HUES48 (cell line): ENCODE measurements around the gene CPEB4.

ENCODE experiments used
- H3K27ac ChIP-seq: one replicate; pipeline ENCODE4 v1.7.0; 2013; ENCODE audit warnings: low read depth, low read length, inconsistent platforms
- H3K27me3 ChIP-seq: 2 replicates; pipeline ENCODE4 v1.6.1; 2013; ENCODE audit warnings: mild to moderate bottlenecking, low read length; ENCODE audit not compliant: control insufficient read depth, insufficient read depth
- H3K36me3 ChIP-seq: 2 replicates; pipeline ENCODE4 v1.6.1; 2013; ENCODE audit warnings: low read length; ENCODE audit not compliant: control insufficient read depth, insufficient read depth
- H3K4me1 ChIP-seq: 2 replicates; pipeline ENCODE4 v1.6.1; 2013; ENCODE audit warnings: mild to moderate bottlenecking, low read length; ENCODE audit not compliant: control insufficient read depth, insufficient read depth
- H3K4me3 ChIP-seq: 2 replicates; pipeline ENCODE4 v1.5.1; 2013; ENCODE audit warnings: mild to moderate bottlenecking, low read depth, low read length
- H3K9ac ChIP-seq: 2 replicates; pipeline ENCODE4 v1.6.1; 2013; ENCODE audit warnings: mild to moderate bottlenecking, low read depth, low read length, moderate library complexity
- H3K9me3 ChIP-seq: 2 replicates; pipeline ENCODE4 v1.6.1; 2013; ENCODE audit warnings: low read length; ENCODE audit not compliant: control insufficient read depth, insufficient read depth

CPEB4 gene

DNA sequence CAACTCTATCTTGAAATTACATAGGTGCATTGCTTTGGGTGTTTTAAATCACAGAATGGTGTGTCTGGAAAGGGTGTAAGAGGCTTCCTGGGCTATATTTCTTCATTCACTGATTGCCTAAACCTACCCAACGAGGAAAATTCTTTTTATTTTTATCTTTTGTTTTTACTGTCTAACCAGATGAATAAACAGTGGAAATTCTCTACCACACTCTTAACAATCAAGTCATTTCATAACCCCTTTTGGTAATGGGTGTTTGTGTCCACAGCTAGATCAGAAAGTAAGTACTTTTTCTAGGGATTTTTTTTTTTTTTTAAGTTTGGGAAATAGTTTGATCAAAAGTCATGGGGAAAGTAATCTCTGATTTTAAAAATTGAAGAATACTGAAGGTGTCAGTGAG is 73.3 kb downstream of the CPEB4 start:
- Histone ChIP-seq H3K9me3 (no peaks in the 10 kb centered on the region), H3K9ac (no peak overlapping the region), H3K4me3 (no peak overlapping the region), H3K4me1 (peaks cover 19% of the 10 kb centered on the region), H3K27ac (no peak overlapping the region), H3K36me3 (no peaks in the 10 kb centered on the region), H3K27me3 (no peaks in the 10 kb centered on the region)

DNA sequence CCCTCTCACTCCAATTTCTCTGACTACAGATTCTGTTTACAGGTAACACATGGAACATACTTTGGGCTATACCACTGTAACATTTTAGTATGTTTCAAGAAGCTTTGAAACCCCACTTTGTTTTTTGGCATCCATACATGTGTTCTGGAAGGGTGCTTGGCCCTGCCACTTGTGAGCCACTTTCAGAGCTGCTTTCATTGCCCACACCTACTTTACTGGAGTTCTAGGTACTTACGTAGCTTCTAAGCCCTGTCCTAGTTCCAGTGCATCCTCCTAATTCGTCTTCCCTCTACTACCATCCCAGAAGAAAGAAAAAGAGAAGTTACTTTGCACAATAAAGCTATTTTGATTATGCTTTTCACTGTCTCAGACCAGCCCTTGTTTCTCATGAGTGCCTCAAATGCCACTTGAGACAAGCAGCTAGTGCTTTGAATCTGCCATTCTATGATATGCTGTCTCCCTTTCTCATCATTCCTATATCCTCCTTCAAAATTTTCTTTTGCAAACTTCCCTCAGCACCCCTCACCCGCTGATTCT is 74.4 kb downstream of the CPEB4 start:
- H3K27ac ChIP-seq: peak overlapping the region; percentile 84

DNA sequence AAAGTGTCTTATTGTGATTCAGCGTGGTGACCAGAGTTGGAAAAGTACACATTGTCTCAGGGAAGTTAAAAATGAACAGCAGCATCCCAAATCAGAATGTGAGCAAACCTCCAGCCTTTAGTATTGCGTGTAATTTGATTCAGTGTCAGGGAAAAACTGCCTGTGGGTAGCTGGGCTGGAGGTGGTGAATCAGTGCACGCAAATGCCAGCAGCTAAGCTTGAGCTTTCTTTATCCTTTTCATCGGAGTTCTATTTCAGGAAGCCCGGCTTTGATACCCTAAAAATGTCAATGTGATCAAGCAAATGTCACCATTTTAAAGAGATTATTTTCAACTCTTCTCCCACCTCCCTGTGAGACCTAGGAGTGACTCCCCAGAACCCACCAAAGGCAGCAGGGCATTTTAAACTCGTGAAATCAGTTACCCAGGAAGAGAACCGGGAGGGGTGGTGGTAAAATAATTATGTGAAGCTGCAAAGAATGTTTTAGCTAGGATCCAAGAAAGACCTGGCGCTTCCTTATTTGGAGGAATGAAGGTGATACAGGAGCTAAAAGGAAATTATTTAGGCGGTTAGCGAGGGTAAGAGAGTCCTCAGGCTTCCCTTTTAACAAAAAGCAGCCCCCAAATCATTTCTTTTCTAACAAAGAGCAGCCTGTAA is 75.2 kb downstream of the CPEB4 start:
- Histone ChIP-seq H3K36me3 (no peaks in the 10 kb centered on the region), H3K27me3 (no peaks in the 10 kb centered on the region), H3K27ac (peak overlapping the region; percentile 84), H3K9ac (peak overlapping the region; percentile 71), H3K4me1 (peaks cover 27% of the 10 kb centered on the region), H3K9me3 (no peaks in the 10 kb centered on the region), H3K4me3 (no peak overlapping the region)

More for the DNA sequence above, 74.4 kb downstream of the CPEB4 start:
- H3K36me3 ChIP-seq: no peaks in the 10 kb centered on the region
- no peak overlapping the region for H3K9ac ChIP-seq
- H3K27me3 ChIP-seq: no peaks in the 10 kb centered on the region
- H3K4me3 ChIP-seq: no peak overlapping the region
- H3K4me1 ChIP-seq: peaks cover 22% of the 10 kb centered on the region
- no peaks in the 10 kb centered on the region for H3K9me3 ChIP-seq

DNA sequence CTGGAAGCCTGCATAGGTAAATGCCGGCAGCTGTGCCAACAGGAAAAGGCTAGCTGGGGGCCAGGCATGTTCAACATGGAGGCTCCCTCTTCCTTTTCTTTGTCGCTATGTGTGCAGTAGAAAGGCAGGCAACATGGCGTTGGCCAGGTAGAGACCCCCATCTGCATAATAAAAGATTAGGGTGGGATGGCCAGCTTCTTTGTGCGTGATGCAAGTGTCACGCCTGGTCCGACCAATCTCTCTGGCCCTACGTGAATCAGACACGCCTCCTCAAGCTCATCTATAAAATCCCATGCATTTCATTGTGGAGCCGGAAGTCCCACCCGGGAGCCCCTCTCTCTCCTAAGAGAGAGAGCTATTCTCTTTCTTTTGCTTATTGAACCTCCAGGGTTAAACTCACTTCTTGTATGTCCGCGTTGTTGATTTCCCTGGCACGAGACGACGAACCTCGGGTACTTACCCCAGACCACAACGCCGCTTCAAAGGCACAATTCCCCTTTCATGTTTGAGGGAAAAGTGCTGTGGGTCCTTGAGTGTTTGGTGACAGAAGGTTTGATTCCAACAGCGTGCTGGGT is 75.8 kb downstream of the CPEB4 start:
- H3K9me3 ChIP-seq: no peaks in the 10 kb centered on the region
- no peaks in the 10 kb centered on the region for H3K36me3 ChIP-seq
- H3K4me3 ChIP-seq: no peak overlapping the region; the same call in 1 of the 2 replicates
- no peaks in the 10 kb centered on the region for H3K27me3 ChIP-seq
- peaks cover 33% of the 10 kb centered on the region for H3K4me1 ChIP-seq
- peak overlapping the region; percentile 71 for H3K9ac ChIP-seq
- peak overlapping the region; percentile 84 for H3K27ac ChIP-seq

DNA sequence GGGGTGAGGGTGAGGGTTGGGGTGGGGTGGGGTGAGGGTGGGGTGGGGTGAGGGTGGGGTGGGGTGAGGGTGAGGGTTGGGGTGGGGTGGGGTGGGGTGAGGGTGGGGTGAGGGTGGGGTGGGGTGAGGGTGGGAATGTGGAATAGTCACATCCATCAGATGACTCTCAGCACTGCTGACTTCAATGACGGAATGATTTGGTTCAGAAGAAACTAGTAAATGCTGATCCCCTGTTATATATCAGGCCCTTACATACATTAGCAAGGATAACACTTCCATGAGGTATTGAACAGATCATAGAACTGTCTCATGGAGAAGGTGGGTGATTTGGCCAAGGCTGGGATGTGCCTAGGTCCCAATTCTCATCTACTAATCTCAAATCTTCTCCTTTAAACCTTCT is 76.4 kb downstream of the CPEB4 start:
- H3K4me3 ChIP-seq: no peak overlapping the region
- H3K36me3 ChIP-seq: no peaks in the 10 kb centered on the region
- no peaks in the 10 kb centered on the region for H3K27me3 ChIP-seq
- no peak overlapping the region for H3K27ac ChIP-seq
- no peak overlapping the region for H3K9ac ChIP-seq
- H3K4me1 ChIP-seq: peaks cover 38% of the 10 kb centered on the region
- H3K9me3 ChIP-seq: no peaks in the 10 kb centered on the region

DNA sequence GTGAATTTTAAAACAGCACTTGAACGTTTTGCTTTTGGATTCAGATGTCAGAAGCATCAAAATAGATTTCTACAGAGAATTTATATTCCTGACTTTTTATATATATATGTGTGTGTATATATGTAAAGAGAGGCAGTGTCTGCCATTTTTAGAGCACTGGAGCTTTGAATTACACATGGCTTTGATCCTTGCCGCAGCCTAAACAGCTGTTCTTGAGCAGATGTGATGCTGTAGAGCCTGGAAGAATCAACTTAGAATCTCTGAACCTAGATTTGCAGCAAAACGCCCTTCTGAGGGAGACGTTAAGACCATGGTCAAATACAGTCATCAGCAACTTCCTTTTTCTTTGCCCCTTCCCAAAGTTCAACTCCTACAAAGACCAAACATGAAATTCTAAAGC is 79.1 kb downstream of the CPEB4 start:
- H3K36me3 ChIP-seq: no peaks in the 10 kb centered on the region
- H3K4me1 ChIP-seq: peaks cover 53% of the 10 kb centered on the region
- no peaks in the 10 kb centered on the region for H3K27me3 ChIP-seq
- no peak overlapping the region for H3K4me3 ChIP-seq
- H3K9me3 ChIP-seq: no peaks in the 10 kb centered on the region
- H3K9ac ChIP-seq: no peak overlapping the region
- no peak overlapping the region for H3K27ac ChIP-seq

DNA sequence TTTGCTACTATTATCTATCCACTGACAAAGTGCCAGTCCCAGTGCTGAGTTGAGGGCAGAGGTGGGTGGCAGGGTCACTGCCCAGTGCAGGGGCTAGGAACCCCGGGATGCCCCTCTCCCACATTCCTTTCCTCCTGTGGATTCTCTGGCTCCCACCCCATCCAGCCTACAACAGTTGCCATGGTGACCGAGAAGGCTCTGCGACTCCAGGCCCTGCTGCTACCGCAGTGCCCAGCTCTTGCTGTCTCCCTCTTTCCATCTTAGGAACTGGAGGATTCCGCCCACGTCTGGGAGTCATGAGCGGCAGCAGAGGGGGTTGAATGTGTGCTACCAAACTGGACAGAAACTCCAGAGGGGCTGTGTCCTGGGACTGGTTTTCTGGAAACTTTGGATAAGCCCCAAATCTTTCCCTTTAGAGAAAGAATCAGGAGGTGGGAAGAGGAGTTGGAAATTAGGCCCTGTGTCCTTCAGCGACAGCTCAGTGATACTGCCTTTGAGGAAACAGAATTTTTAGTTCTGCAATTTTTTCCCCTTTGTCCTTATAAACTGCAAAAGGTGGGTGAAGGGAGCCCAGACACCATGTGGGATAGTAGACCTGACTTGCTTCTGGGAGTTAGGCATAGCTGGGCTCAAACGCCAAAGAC is 80.1 kb downstream of the CPEB4 start:
- Histone ChIP-seq H3K4me3 (no peak overlapping the region), H3K27me3 (no peaks in the 10 kb centered on the region), H3K27ac (no peak overlapping the region), H3K36me3 (no peaks in the 10 kb centered on the region), H3K9me3 (no peaks in the 10 kb centered on the region), H3K9ac (no peak overlapping the region), H3K4me1 (peaks cover 46% of the 10 kb centered on the region)

DNA sequence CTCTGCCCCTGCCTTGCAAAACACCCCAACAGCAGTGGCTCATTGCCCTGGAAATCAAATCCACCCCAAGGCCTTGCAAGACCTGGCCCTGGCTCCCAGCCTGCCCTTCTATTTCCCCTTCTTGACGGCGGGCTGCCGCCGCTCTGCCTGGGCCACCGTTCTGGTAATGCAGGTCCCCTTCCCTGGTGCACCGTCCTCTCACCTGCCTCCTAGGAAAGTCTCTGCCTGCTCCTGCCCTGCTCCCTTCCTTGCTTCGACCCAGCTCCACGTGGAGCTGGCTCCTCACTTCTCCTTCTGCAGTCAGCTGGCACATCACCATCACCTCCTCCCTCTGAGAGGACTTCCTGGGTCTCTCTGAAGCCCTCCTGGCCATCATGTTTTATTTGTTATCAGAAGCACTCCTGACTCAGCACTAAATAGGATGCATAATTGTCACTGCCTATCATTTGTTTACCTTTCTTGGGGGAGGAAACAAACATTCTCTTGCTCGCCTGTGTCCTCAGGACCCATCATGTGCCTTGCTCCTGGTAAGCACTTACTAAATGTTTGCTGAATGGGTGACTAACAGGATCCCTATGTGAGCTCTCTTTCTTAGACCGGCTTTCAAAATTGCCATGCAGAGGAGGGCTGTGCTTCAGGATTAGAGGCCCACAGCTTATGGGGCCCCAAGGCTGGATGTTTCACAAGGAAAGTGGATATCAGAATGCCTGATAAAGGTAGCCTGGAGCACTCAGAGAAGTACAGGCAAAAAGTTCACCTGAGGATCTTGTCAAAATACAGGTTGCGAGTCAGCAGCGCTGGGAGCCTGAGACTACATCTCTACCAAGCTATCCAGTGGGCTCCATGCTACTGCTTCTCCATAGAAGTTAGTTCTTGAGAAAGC is 81.3 kb downstream of the CPEB4 start:
- no peak overlapping the region for H3K4me3 ChIP-seq
- H3K36me3 ChIP-seq: no peaks in the 10 kb centered on the region
- H3K9me3 ChIP-seq: no peaks in the 10 kb centered on the region
- H3K4me1 ChIP-seq: peaks cover 45% of the 10 kb centered on the region
- no peaks in the 10 kb centered on the region for H3K27me3 ChIP-seq
- peak overlapping the region; percentile 89 for H3K27ac ChIP-seq
- no peak overlapping the region for H3K9ac ChIP-seq

DNA sequence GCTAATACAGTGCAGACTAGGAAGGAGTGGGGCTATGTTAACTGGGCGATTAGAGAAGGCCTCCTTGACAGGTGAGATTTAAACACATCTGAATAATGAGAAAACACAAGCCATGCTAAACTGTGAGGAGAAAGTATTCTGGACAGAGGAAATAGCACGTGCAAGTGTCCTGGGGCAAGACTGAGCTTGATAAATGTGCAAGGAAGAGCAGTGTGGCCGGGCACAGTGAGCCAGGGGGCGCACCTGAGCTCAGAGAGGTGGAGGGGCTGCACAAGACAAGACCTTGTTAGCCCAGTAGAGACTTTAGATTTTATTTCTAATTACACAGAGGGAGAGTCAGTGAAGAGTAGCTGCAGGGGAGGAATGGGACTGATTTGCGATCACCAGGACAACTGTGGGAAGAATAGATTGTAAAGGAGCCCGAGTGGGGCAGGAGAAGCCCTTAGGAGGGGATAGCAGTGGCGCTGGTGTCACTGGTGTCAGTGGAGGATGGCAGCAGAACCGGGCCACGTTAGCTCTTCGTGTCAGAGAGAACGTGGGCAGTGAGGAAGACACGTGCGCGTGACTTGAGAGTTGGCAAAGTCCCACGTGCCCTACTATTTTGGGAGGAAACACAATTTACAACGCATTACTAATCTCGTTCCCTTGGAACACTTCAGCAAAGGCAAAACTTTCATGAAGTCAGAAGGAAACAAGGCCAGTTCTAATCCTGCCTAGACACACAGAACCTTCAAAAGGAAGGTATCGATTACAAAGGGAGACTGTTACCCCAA is 82.9 kb downstream of the CPEB4 start:
- H3K4me1 ChIP-seq: peaks cover 45% of the 10 kb centered on the region
- no peak overlapping the region for H3K27ac ChIP-seq
- H3K9ac ChIP-seq: no peak overlapping the region
- no peaks in the 10 kb centered on the region for H3K27me3 ChIP-seq
- H3K36me3 ChIP-seq: no peaks in the 10 kb centered on the region
- no peaks in the 10 kb centered on the region for H3K9me3 ChIP-seq
- no peak overlapping the region for H3K4me3 ChIP-seq

DNA sequence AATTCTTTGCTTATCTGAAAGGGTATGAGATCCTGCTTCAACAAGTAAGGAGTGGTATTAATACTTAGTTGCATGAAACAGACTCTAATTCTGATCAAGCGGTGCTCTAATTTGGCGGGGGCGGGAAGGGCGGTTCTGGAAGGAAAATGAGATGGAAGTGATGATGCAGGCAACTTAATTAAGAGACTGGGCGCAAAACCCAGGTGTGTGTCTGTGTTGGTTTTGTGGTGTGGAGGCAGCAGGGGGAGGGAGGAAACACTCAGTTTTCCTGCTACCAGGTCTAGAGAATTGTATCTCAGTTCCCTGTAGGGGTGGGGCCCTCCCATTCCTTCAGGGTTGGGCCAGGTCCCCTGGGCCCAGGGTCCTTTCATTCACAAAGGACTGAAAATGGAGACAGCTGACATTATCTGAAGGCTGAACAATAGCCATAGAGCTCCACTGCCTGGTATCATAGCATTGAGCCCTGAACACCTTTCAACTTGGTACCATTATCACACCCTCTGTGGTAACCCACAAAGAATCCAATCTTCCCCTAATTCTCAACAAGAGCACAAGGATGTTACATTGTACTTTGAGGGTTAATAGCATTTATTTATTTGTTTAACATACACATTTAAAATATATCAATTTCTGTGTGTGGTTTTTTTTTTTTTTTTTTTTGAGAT is 83.7 kb downstream of the CPEB4 start:
- no peaks in the 10 kb centered on the region for H3K36me3 ChIP-seq
- peaks cover 45% of the 10 kb centered on the region for H3K4me1 ChIP-seq
- H3K9me3 ChIP-seq: no peaks in the 10 kb centered on the region
- H3K9ac ChIP-seq: no peak overlapping the region
- no peak overlapping the region for H3K4me3 ChIP-seq
- H3K27ac ChIP-seq: no peak overlapping the region
- no peaks in the 10 kb centered on the region for H3K27me3 ChIP-seq
